Prostate gland (tissue), 2 donors: ENCODE results near the gene S100PBP.

Experiments
- POLR2AphosphoS5 ChIP-seq: sonication (generic); formaldehyde crosslinking; IDR thresholded peaks from one replicate; pipeline ENCODE4 v1.6.1; 2017; ENCODE audit warnings: antibody characterized with exemption
- TF ChIP-seq, protein P1 (sequence below), 4 experiments: fragments of 200-600 bp in 2 of 4; fragments of 450-650 bp in 2 of 4; sonication (generic) in 2 of 4; IDR thresholded peaks; 1 replicate in 3 of 4; 2 replicates in 1 of 4; pipeline ENCODE4 v1.5.1; 2016 to 2019; ENCODE audit warnings: antibody characterized with exemption in 4 of 4, mild to moderate bottlenecking in 2 of 4, moderate library complexity in 2 of 4

- TF ChIP-seq POLR2AphosphoS5 = no peak
- TF ChIP-seq, protein P1, sequence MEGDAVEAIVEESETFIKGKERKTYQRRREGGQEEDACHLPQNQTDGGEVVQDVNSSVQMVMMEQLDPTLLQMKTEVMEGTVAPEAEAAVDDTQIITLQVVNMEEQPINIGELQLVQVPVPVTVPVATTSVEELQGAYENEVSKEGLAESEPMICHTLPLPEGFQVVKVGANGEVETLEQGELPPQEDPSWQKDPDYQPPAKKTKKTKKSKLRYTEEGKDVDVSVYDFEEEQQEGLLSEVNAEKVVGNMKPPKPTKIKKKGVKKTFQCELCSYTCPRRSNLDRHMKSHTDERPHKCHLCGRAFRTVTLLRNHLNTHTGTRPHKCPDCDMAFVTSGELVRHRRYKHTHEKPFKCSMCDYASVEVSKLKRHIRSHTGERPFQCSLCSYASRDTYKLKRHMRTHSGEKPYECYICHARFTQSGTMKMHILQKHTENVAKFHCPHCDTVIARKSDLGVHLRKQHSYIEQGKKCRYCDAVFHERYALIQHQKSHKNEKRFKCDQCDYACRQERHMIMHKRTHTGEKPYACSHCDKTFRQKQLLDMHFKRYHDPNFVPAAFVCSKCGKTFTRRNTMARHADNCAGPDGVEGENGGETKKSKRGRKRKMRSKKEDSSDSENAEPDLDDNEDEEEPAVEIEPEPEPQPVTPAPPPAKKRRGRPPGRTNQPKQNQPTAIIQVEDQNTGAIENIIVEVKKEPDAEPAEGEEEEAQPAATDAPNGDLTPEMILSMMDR (IDR thresholded peaks at IDR 0.05) = no peak
Measured at GRCh38 chr1:32806290-32806689, 11.2 kb upstream of the S100PBP start.
